CD4-positive, alpha-beta T cell (primary cell): ENCODE measurements around the gene FOSB. TPM values are rescaled to one million over a fixed set of nuclear protein-coding genes. Genes with fewer than 3 reads are reported as not detected.

ENCODE experiments used
- ATAC-seq: fragments of 200-7000 bp; cut with Tn5 transposase; one replicate; pipeline ENCODE4 v1.10.0; 2022; ENCODE audit warnings: mild to moderate bottlenecking; ENCODE audit not compliant: poor library complexity
- CTCF ChIA-PET: fragments of 350-600 bp; sonication (Branson Sonifier 250); formaldehyde crosslinking; loops from one replicate; lab custom pipeline; 2021; ENCODE audit warnings: antibody characterized with exemption, inconsistent platforms; lab: Charles Lee
- POLR2A ChIA-PET: fragments of 350-600 bp; sonication (Branson Sonifier 250); formaldehyde crosslinking; loops from one replicate; lab custom pipeline; 2021; ENCODE audit warnings: antibody characterized with exemption, inconsistent platforms; lab: Charles Lee
- DNase-seq, 14 experiments: peaks; one replicate each; pipeline ENCODE4 v3.0.0-alpha.2; 2013 to 2020; ENCODE audit warnings: mixed read lengths in 2 of 14
- H3K27ac ChIP-seq, 2 donors: one replicate each; pipeline versions ENCODE4 v1.5.1 to v1.7.0; 2013; ENCODE audit warnings: low read length in 2 of 2, low read depth in 1 of 2, mild to moderate bottlenecking in 1 of 2
- H3K27me3 ChIP-seq, 2 experiments: 1 replicate in 1 of 2; 2 replicates in 1 of 2; pipeline versions ENCODE4 v1.6.1 to v1.7.0; 2013; ENCODE audit warnings: low read length in 2 of 2, control low read depth in 1 of 2, mild to moderate bottlenecking in 1 of 2, moderate library complexity in 1 of 2; ENCODE audit not compliant: insufficient read depth in 2 of 2, control insufficient read depth in 1 of 2
- H3K36me3 ChIP-seq: one replicate; pipeline ENCODE4 v1.6.1; 2013; ENCODE audit warnings: low read length, control low read depth; ENCODE audit not compliant: insufficient read depth
- H3K4me1 ChIP-seq: one replicate; pipeline ENCODE4 v1.6.1; 2013; ENCODE audit warnings: low read length, control low read depth; ENCODE audit not compliant: insufficient read depth
- H3K4me3 ChIP-seq: one replicate; pipeline ENCODE4 v1.5.1; 2013; ENCODE audit warnings: mild to moderate bottlenecking, low read length, moderate library complexity
- H3K9me3 ChIP-seq, 2 experiments: 1 replicate in 1 of 2; 2 replicates in 1 of 2; pipeline versions ENCODE4 v1.6.1 to v1.7.0; 2013; ENCODE audit warnings: low read length in 2 of 2, mild to moderate bottlenecking in 2 of 2, control low read depth in 1 of 2, moderate library complexity in 1 of 2; ENCODE audit not compliant: control insufficient read depth in 1 of 2, insufficient read depth in 1 of 2
- H3K27ac Mint-ChIP-seq: one replicate; pipeline ENCODE4 v1.8.0; 2020; ENCODE audit warnings: mixed read lengths
- H3K27me3 Mint-ChIP-seq: one replicate; pipeline ENCODE4 v1.8.0; 2021; ENCODE audit warnings: mixed read lengths
- H3K36me3 Mint-ChIP-seq: one replicate; pipeline ENCODE4 v1.8.0; 2021; ENCODE audit warnings: low read depth, mixed read lengths
- H3K4me1 Mint-ChIP-seq: one replicate; pipeline ENCODE4 v1.8.0; 2021; ENCODE audit warnings: low read depth, mixed read lengths
- H3K4me3 Mint-ChIP-seq: one replicate; pipeline ENCODE4 v1.8.0; 2020; ENCODE audit warnings: mild to moderate bottlenecking, mixed read lengths
- H3K9me3 Mint-ChIP-seq: one replicate; pipeline ENCODE4 v1.8.0; 2020; ENCODE audit warnings: mixed read lengths
- CTCF ChIP-seq: fragments of 200-600 bp; IDR thresholded peaks from one replicate; pipeline ENCODE4 v1.8.0; 2022; ENCODE audit warnings: antibody characterized with exemption, mild to moderate bottlenecking
- intact Hi-C, 2 experiments: fragments of 100-400 bp; cut with DNase I in 1 of 2; cut with micrococcal nuclease in 1 of 2; formaldehyde crosslinking; loops; one replicate each; pipeline versions ENCODE4 v1.15.1 to v1.9.0; 2023 to 2025; cut with DNase I, micrococcal nuclease
- polyA plus RNA-seq, 2 donors: library from polyadenylated mRNA; unstranded; fragments of 120-200 nt; gene quantifications; one replicate each; pipeline ENCODE4 v1.2.1, GENCODE V29; 2013
- total RNA-seq, 174 experiments: library from RNA in 2 of 174; stranded (reverse) in 2 of 174; gene quantifications; one replicate each; pipeline ENCODE4 v1.2.3 and lab custom pipeline; 2021 to 2026

The FOSB gene
- total RNA-seq = 100 to 1,000 TPM; 422 to 424 TPM
- 10.1 TPM for polyA plus RNA-seq (2013, experiment 1 of 2)
- polyA plus RNA-seq (2013, experiment 2 of 2) = 2,068 TPM
- 0.61 to 3,501 (median 16.7) reads per million in 172 experiments for total RNA-seq (lab: John Stamatoyannopoulos, UW)

GRCh38 chr19:45467456-45468158 is at the start of gene FOSB:
FOSB (plus strand) TSS chr19:45467996; CDS start chr19:45468587, 591 bp downstream.
- ChIA-PET CTCF (interaction anchor here (0.9 to 7.1 kb wide), 8 partner anchors 10 to 175 kb away, joined by 3 to 128 read pairs (median 6); no protein-coding TSS in a partner anchor), POLR2A (interaction anchor here (0.6 to 4.9 kb wide), 14 partner anchors 11 to 302 kb away, joined by 3 to 119 read pairs (median 4); partner anchors contain the start of genes OPA3, QPCTL and SNRPD2)
- intact Hi-C loops = loop anchor here (1.0 kb wide), 1 partner anchor 16 kb away; no protein-coding TSS in a partner anchor

GRCh38 chr19:45418802-45419201 is 49.0 kb upstream of the FOSB start:
- intact Hi-C loops = no loop called here
- peaks cover 35% of the 10 kb centered on the region for H3K4me1 ChIP-seq
- ATAC-seq = no peak
- Mint-ChIP-seq H3K27ac (no peak overlapping the region), H3K9me3 (no peaks in the 10 kb centered on the region), H3K36me3 (peaks cover 55% of the 10 kb centered on the region), H3K27me3 (no peaks in the 10 kb centered on the region), H3K4me1 (peaks cover 39% of the 10 kb centered on the region), H3K4me3 (no peak overlapping the region)
- H3K9me3 ChIP-seq = no peaks in the 10 kb centered on the region
- peak in 1 of 14 experiments; percentile 21 for DNase-seq
- POLR2A ChIA-PET = no interaction called here
- no peak overlapping the region for H3K27ac ChIP-seq
- CTCF ChIA-PET = no interaction called here
- TF ChIP-seq CTCF = no peak
- H3K27me3 ChIP-seq = no peaks in the 10 kb centered on the region
- peaks cover 36% of the 10 kb centered on the region for H3K36me3 ChIP-seq
- H3K4me3 ChIP-seq = no peak overlapping the region

More at GRCh38 chr19:45467456-45468158, at the start of gene FOSB:
- Histone ChIP-seq H3K4me1 (peaks cover 34% of the 10 kb centered on the region), H3K36me3 (peaks cover 34% of the 10 kb centered on the region), H3K4me3 (peak within 1 kb of the TSS; percentile 94), H3K9me3 (no peaks in the 10 kb centered on the region), H3K27ac (peak within 1 kb of the TSS; percentile 96 to 99), H3K27me3 (peaks cover 0 to 6% of the 10 kb centered on the region in 2 experiments)
- TF ChIP-seq CTCF = no peak
- peaks cover 16% of the 10 kb centered on the region for H3K27me3 Mint-ChIP-seq
- peaks cover 26% of the 10 kb centered on the region for H3K36me3 Mint-ChIP-seq
- peaks cover 31% of the 10 kb centered on the region for H3K4me1 Mint-ChIP-seq
- DNase-seq = peak; percentile 88 to 98 (median 94)
- peak within 1 kb of the TSS; percentile 98 for H3K27ac Mint-ChIP-seq
- H3K4me3 Mint-ChIP-seq = peak within 1 kb of the TSS; percentile 96
- no peaks in the 10 kb centered on the region for H3K9me3 Mint-ChIP-seq
- ATAC-seq = peak; percentile 17

GRCh38 chr19:45419396-45419795 is 48.4 kb upstream of the FOSB start:
- H3K36me3 Mint-ChIP-seq = peaks cover 50% of the 10 kb centered on the region
- H3K27me3 Mint-ChIP-seq = no peaks in the 10 kb centered on the region
- TF ChIP-seq CTCF = no peak
- ChIA-PET CTCF (no interaction called here), POLR2A (no interaction called here)
- ATAC-seq (no peak), DNase-seq (peak in 3 of 14 experiments; percentile 20 to 53 (median 53))
- Histone ChIP-seq H3K4me1 (peaks cover 41% of the 10 kb centered on the region), H3K4me3 (no peak overlapping the region), H3K27ac (no peak overlapping the region), H3K9me3 (no peaks in the 10 kb centered on the region), H3K36me3 (peaks cover 33% of the 10 kb centered on the region), H3K27me3 (no peaks in the 10 kb centered on the region)
- no peaks in the 10 kb centered on the region for H3K9me3 Mint-ChIP-seq
- intact Hi-C loops = no loop called here
- H3K4me3 Mint-ChIP-seq = peak overlapping the region; percentile 30
- peaks cover 45% of the 10 kb centered on the region for H3K4me1 Mint-ChIP-seq
- H3K27ac Mint-ChIP-seq = no peak overlapping the region
